ENCODE results near the gene ENO4.

Gene ENO4

GRCh38 chr10:116848032-116848943, 1.0 kb upstream of the ENO4 start:
- H3K27ac ChIP-seq (ENCODE audit: low read depth, low read length): no peak overlapping the region
- no peaks in the 10 kb centered on the region for H3K9me3 ChIP-seq (ENCODE audit: control insufficient read depth in 1 of 2, low read length in 2 of 2)
- H3K27me3 ChIP-seq (ENCODE audit: control insufficient read depth in 1 of 2, insufficient read depth in 2 of 2, low read length in 2 of 2): peaks cover 0 to 9% of the 10 kb centered on the region in 2 donors
- H3K4me3 ChIP-seq (ENCODE audit: low read depth in 1 of 2, low read length in 2 of 2): peak overlapping the region; percentile 86 to 91
- H3K4me1 ChIP-seq (ENCODE audit: control insufficient read depth in 1 of 2, insufficient read depth in 2 of 2, low read length in 2 of 2): peaks cover 10 to 17% of the 10 kb centered on the region in 2 donors
- H3K9ac ChIP-seq (ENCODE audit: low read depth in 1 of 2, low read length in 2 of 2): peak overlapping the region; percentile 45 to 54
- H3K36me3 ChIP-seq (ENCODE audit: control insufficient read depth in 1 of 2, insufficient read depth in 2 of 2, low read length in 2 of 2): no peaks in the 10 kb centered on the region

- Histone ChIP-seq H3K9me3 (ENCODE audit: control insufficient read depth in 1 of 2, low read length in 2 of 2) (no peaks in the 10 kb centered on the region), H3K27me3 (ENCODE audit: control insufficient read depth in 1 of 2, insufficient read depth in 2 of 2, low read length in 2 of 2) (peaks cover 0 to 9% of the 10 kb centered on the region in 2 donors), H3K9ac (ENCODE audit: low read depth in 1 of 2, low read length in 2 of 2) (peak overlapping the region; percentile 54 to 70), H3K27ac (ENCODE audit: low read depth, low read length) (no peak overlapping the region), H3K4me1 (ENCODE audit: control insufficient read depth in 1 of 2, insufficient read depth in 2 of 2, low read length in 2 of 2) (peaks cover 10 to 17% of the 10 kb centered on the region in 2 donors), H3K4me3 (ENCODE audit: low read depth in 1 of 2, low read length in 2 of 2) (peak overlapping the region; percentile 86 to 91), H3K36me3 (ENCODE audit: control insufficient read depth in 1 of 2, insufficient read depth in 2 of 2, low read length in 2 of 2) (no peaks in the 10 kb centered on the region)
Measured at GRCh38 chr10:116848944-116849247, 403 bp upstream of the ENO4 start.

- peaks cover 10 to 17% of the 10 kb centered on the region in 2 donors for H3K4me1 ChIP-seq (ENCODE audit: control insufficient read depth in 1 of 2, insufficient read depth in 2 of 2, low read length in 2 of 2)
- no peaks in the 10 kb centered on the region for H3K36me3 ChIP-seq (ENCODE audit: control insufficient read depth in 1 of 2, insufficient read depth in 2 of 2, low read length in 2 of 2)
- peak overlapping the region; percentile 86 to 91 for H3K4me3 ChIP-seq (ENCODE audit: low read depth in 1 of 2, low read length in 2 of 2)
- peaks cover 0 to 9% of the 10 kb centered on the region in 2 donors for H3K27me3 ChIP-seq (ENCODE audit: control insufficient read depth in 1 of 2, insufficient read depth in 2 of 2, low read length in 2 of 2)
- H3K9ac ChIP-seq (ENCODE audit: low read depth in 1 of 2, low read length in 2 of 2): peak overlapping the region; percentile 54 to 60
- H3K27ac ChIP-seq (ENCODE audit: low read depth, low read length): no peak overlapping the region
- no peaks in the 10 kb centered on the region for H3K9me3 ChIP-seq (ENCODE audit: control insufficient read depth in 1 of 2, low read length in 2 of 2)
Measured at GRCh38 chr10:116850058-116850611, 836 bp downstream of the ENO4 start.

GRCh38 chr10:116852246-116852645, 2.9 kb downstream of the ENO4 start:
- Histone ChIP-seq H3K9me3 (ENCODE audit: control insufficient read depth in 1 of 2, low read length in 2 of 2) (no peaks in the 10 kb centered on the region), H3K9ac (ENCODE audit: low read depth in 1 of 2, low read length in 2 of 2) (no peak overlapping the region), H3K4me3 (ENCODE audit: low read depth in 1 of 2, low read length in 2 of 2) (no peak overlapping the region), H3K4me1 (ENCODE audit: control insufficient read depth in 1 of 2, insufficient read depth in 2 of 2, low read length in 2 of 2) (peaks cover 10 to 17% of the 10 kb centered on the region in 2 donors), H3K36me3 (ENCODE audit: control insufficient read depth in 1 of 2, insufficient read depth in 2 of 2, low read length in 2 of 2) (no peaks in the 10 kb centered on the region), H3K27ac (ENCODE audit: low read depth, low read length) (no peak overlapping the region), H3K27me3 (ENCODE audit: control insufficient read depth in 1 of 2, insufficient read depth in 2 of 2, low read length in 2 of 2) (peaks cover 0 to 9% of the 10 kb centered on the region in 2 donors)

- H3K27ac ChIP-seq (ENCODE audit: low read depth, low read length): no peak overlapping the region
- no peak overlapping the region for H3K4me3 ChIP-seq (ENCODE audit: low read depth in 1 of 2, low read length in 2 of 2)
- H3K4me1 ChIP-seq (ENCODE audit: control insufficient read depth in 1 of 2, insufficient read depth in 2 of 2, low read length in 2 of 2): peaks cover 9 to 16% of the 10 kb centered on the region in 2 donors
- H3K9me3 ChIP-seq (ENCODE audit: control insufficient read depth in 1 of 2, low read length in 2 of 2): no peaks in the 10 kb centered on the region
- H3K36me3 ChIP-seq (ENCODE audit: control insufficient read depth in 1 of 2, insufficient read depth in 2 of 2, low read length in 2 of 2): no peaks in the 10 kb centered on the region
- H3K9ac ChIP-seq (ENCODE audit: low read depth in 1 of 2, low read length in 2 of 2): no peak overlapping the region
- H3K27me3 ChIP-seq (ENCODE audit: control insufficient read depth in 1 of 2, insufficient read depth in 2 of 2, low read length in 2 of 2): peaks cover 0 to 9% of the 10 kb centered on the region in 2 donors
Measured at GRCh38 chr10:116853287-116853686, 4.0 kb downstream of the ENO4 start.

GRCh38 chr10:116853701-116854100, 4.4 kb downstream of the ENO4 start:
- H3K9me3 ChIP-seq (ENCODE audit: control insufficient read depth in 1 of 2, low read length in 2 of 2): no peaks in the 10 kb centered on the region
- peaks cover 5 to 12% of the 10 kb centered on the region in 2 donors for H3K4me1 ChIP-seq (ENCODE audit: control insufficient read depth in 1 of 2, insufficient read depth in 2 of 2, low read length in 2 of 2)
- H3K27ac ChIP-seq (ENCODE audit: low read depth, low read length): no peak overlapping the region
- H3K36me3 ChIP-seq (ENCODE audit: control insufficient read depth in 1 of 2, insufficient read depth in 2 of 2, low read length in 2 of 2): no peaks in the 10 kb centered on the region
- H3K27me3 ChIP-seq (ENCODE audit: control insufficient read depth in 1 of 2, insufficient read depth in 2 of 2, low read length in 2 of 2): peaks cover 0 to 9% of the 10 kb centered on the region in 2 donors
- H3K9ac ChIP-seq (ENCODE audit: low read depth in 1 of 2, low read length in 2 of 2): no peak overlapping the region
- H3K4me3 ChIP-seq (ENCODE audit: low read depth in 1 of 2, low read length in 2 of 2): no peak overlapping the region

GRCh38 chr10:116857156-116857555, 7.9 kb downstream of the ENO4 start:
- H3K36me3 ChIP-seq (ENCODE audit: control insufficient read depth in 1 of 2, insufficient read depth in 2 of 2, low read length in 2 of 2): no peaks in the 10 kb centered on the region
- H3K27me3 ChIP-seq (ENCODE audit: control insufficient read depth in 1 of 2, insufficient read depth in 2 of 2, low read length in 2 of 2): no peaks in the 10 kb centered on the region
- H3K9me3 ChIP-seq (ENCODE audit: control insufficient read depth in 1 of 2, low read length in 2 of 2): no peaks in the 10 kb centered on the region
- no peak overlapping the region for H3K27ac ChIP-seq (ENCODE audit: low read depth, low read length)
- H3K4me1 ChIP-seq (ENCODE audit: control insufficient read depth in 1 of 2, insufficient read depth in 2 of 2, low read length in 2 of 2): no peaks in the 10 kb centered on the region
- no peak overlapping the region for H3K4me3 ChIP-seq (ENCODE audit: low read depth in 1 of 2, low read length in 2 of 2)
- no peak overlapping the region for H3K9ac ChIP-seq (ENCODE audit: low read depth in 1 of 2, low read length in 2 of 2)

GRCh38 chr10:116861796-116862195, 12.5 kb downstream of the ENO4 start:
- Histone ChIP-seq H3K9ac (ENCODE audit: low read depth in 1 of 2, low read length in 2 of 2) (no peak overlapping the region), H3K27me3 (ENCODE audit: control insufficient read depth in 1 of 2, insufficient read depth in 2 of 2, low read length in 2 of 2) (no peaks in the 10 kb centered on the region), H3K9me3 (ENCODE audit: control insufficient read depth in 1 of 2, low read length in 2 of 2) (no peaks in the 10 kb centered on the region), H3K4me1 (ENCODE audit: control insufficient read depth in 1 of 2, insufficient read depth in 2 of 2, low read length in 2 of 2) (no peaks in the 10 kb centered on the region), H3K27ac (ENCODE audit: low read depth, low read length) (no peak overlapping the region), H3K36me3 (ENCODE audit: control insufficient read depth in 1 of 2, insufficient read depth in 2 of 2, low read length in 2 of 2) (no peaks in the 10 kb centered on the region), H3K4me3 (ENCODE audit: low read depth in 1 of 2, low read length in 2 of 2) (no peak overlapping the region)

- no peak overlapping the region for H3K4me3 ChIP-seq (ENCODE audit: low read depth in 1 of 2, low read length in 2 of 2)
- no peak overlapping the region for H3K9ac ChIP-seq (ENCODE audit: low read depth in 1 of 2, low read length in 2 of 2)
- no peaks in the 10 kb centered on the region for H3K36me3 ChIP-seq (ENCODE audit: control insufficient read depth in 1 of 2, insufficient read depth in 2 of 2, low read length in 2 of 2)
- no peaks in the 10 kb centered on the region for H3K4me1 ChIP-seq (ENCODE audit: control insufficient read depth in 1 of 2, insufficient read depth in 2 of 2, low read length in 2 of 2)
- no peak overlapping the region for H3K27ac ChIP-seq (ENCODE audit: low read depth, low read length)
- no peaks in the 10 kb centered on the region for H3K27me3 ChIP-seq (ENCODE audit: control insufficient read depth in 1 of 2, insufficient read depth in 2 of 2, low read length in 2 of 2)
- no peaks in the 10 kb centered on the region for H3K9me3 ChIP-seq (ENCODE audit: control insufficient read depth in 1 of 2, low read length in 2 of 2)
Measured at GRCh38 chr10:116864436-116864835, 15.1 kb downstream of the ENO4 start.

GRCh38 chr10:116866066-116866465, 16.8 kb downstream of the ENO4 start:
- Histone ChIP-seq H3K27me3 (ENCODE audit: control insufficient read depth in 1 of 2, insufficient read depth in 2 of 2, low read length in 2 of 2) (no peaks in the 10 kb centered on the region), H3K27ac (ENCODE audit: low read depth, low read length) (no peak overlapping the region), H3K36me3 (ENCODE audit: control insufficient read depth in 1 of 2, insufficient read depth in 2 of 2, low read length in 2 of 2) (no peaks in the 10 kb centered on the region), H3K9me3 (ENCODE audit: control insufficient read depth in 1 of 2, low read length in 2 of 2) (no peaks in the 10 kb centered on the region), H3K4me3 (ENCODE audit: low read depth in 1 of 2, low read length in 2 of 2) (no peak overlapping the region), H3K9ac (ENCODE audit: low read depth in 1 of 2, low read length in 2 of 2) (no peak overlapping the region), H3K4me1 (ENCODE audit: control insufficient read depth in 1 of 2, insufficient read depth in 2 of 2, low read length in 2 of 2) (no peaks in the 10 kb centered on the region)
